T47D (cell line): ENCODE results near the gene CCDC107.

ENCODE experiments used
- DNase-seq, 2 experiments: peaks; one replicate each; pipeline versions ENCODE4 v3.0.0 to v3.0.0-alpha.2; 2011 to 2012; ENCODE audit warnings: low read depth in 1 of 2, low spot score in 1 of 2
- JUND ChIP-seq: IDR thresholded peaks from 2 replicates; pipeline ENCODE4 v1.6.1; 2012; ENCODE audit warnings: low read depth
- in situ Hi-C: cut with HindIII; loops from 2 replicates; pipeline ENCODE4 v1.10.0; 2016; ENCODE audit warnings: low sequenced_read_pairs, low pct_unique_long_range_greater_than_20kb

CCDC107 gene

DNA sequence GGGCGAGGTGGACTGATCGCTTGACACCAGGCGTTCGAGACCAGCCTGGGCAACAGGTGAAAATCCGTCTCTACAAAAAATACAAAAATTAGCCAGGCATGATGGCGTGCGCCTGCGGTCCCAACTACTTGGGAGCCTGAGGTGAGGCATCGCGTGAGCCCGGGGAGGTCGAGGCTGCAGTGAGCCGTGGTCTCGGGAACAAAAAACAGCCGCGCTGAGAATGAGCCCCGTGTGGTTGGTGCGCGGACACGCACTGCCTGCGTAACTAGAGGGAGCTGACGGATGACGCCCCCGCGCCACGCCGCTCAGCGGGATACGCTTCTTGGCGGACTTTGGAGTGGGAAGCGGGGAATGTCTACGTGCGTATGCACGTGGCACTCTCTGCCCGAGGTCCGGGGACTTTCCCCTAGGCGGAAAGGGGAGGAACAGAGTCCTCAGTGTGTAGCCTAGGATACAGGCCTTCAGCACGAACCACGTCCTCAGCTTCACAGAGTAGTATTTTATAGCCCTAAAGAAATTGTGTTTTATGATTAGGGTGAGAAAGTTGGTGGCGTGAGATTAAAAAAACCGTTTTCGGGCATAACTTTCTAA lies 451 bp upstream of the CCDC107 start, which contains the start of gene RMRP:
TSS of gene RMRP (minus strand) at position 474 of the 591 bp plus-strand sequence.
- DNase-seq, result peak; percentile 83 to 99
- no peak for TF ChIP-seq JUND
- in situ Hi-C loops, result no loop called here

GRCh38 chr9:35658968-35659220 lies 802 bp downstream of the CCDC107 start:
- in situ Hi-C loops, result no loop called here
- TF ChIP-seq JUND, result no peak
- peak in 1 of 2 experiments; percentile 32 for DNase-seq

DNA sequence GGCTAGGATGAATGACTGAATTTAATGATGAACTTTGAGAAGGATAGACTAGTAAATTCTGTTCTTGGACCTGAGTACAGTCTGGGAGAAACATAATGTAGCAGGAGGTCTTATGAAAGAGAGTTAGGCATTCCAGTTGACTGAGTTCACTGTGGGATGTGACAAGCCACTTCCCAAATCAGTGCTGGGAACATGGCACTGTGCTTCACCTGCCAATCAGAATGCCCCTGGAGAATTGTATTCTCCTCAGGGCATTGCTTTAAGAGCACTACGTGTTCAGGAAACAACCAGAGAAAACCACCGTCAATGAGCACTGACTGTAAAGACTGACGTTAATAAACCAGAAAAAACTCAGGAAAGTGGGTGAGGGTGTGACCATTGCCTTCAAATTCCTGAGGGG lies 1.2 kb downstream of the CCDC107 start:
- in situ Hi-C loops, result no loop called here
- TF ChIP-seq JUND, result no peak
- DNase-seq, result peak in 1 of 2 experiments; percentile 23

GRCh38 chr9:35660966-35661415 lies 2.9 kb downstream of the CCDC107 start:
- peak in 1 of 2 experiments; percentile 61 for DNase-seq
- in situ Hi-C loops, result no loop called here
- no peak for TF ChIP-seq JUND

- no peak for DNase-seq
- no peak for TF ChIP-seq JUND
- in situ Hi-C loops, result no loop called here
Observed at GRCh38 chr9:35661756-35662350, 3.8 kb downstream of the CCDC107 start.

GRCh38 chr9:35662437-35662836 lies 4.3 kb downstream of the CCDC107 start:
- no peak for DNase-seq
- in situ Hi-C loops, result no loop called here

DNA sequence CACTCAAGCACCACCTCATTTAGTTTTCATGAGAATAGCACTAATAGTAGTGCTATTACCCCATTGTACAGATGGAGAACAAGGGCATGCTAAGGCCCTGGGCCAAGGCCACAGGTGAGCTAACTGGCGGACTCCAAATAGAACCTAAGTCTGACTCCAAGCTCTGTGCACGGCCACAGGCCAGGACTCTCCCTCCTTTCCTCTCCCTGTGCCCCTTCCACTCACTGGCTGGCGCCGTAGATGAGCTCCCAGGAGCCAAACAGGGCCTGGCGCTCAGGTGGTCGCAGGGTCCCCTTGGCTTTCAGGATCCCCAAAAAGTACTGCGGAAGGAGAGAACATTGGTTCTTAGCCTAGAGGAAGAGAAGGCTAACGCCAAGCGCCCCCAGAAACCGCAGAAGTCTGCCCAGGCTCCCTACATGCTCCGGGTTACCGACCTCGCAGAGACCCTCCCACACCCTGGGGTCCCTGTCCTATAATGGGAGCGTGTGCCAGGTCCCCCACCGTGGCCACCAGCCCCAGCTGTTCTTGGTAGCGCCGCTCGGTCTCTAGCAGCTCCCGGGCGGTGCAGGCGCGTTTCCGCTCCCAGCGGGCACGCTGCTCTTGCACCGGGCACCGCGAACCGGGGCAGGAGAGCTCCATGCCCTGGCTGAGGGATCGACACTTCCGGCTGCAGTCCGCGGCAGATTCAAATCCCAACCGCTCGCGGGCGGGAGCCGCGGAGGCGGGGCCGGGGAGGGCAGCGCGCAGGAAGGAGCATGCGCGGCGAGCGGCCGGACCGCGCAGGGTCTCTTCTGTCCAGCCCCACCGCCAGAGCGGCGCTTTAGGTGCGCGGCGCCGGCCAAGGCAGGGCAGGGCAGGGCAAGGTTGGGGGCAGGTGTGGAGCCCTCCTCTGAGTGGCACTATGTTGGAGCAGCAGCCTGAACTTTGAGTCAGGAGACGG lies 6.7 kb downstream of the CCDC107 start, which contains the start of gene ARHGEF39:
TSS of gene ARHGEF39 (minus strand) at position 665 of the 940 bp plus-strand sequence. CDS start at position 639, 26 bp downstream.
- peak; percentile 85 to 87 for DNase-seq
- in situ Hi-C loops, result no loop called here
- no peak for TF ChIP-seq JUND

More at GRCh38 chr9:35662437-35662836, 4.3 kb downstream of the CCDC107 start:
- TF ChIP-seq JUND, result no peak

DNA sequence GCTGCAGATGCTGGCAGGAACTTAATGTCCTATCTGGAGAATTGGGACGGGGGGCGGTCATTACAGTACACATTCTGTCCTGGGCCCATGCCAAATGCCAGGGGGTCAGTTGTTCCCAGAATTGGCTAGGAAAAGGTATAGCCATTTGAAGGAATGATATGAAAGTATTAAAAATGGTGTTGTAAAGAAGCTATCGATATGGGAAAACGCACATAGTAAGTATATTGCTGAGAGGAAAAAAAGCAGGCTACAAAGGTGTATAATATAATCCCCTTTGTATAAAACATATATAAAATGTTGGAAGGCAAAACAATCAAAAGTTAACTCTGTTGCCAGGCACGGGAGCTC lies 7.4 kb downstream of the CCDC107 start:
- DNase-seq, result no peak
- in situ Hi-C loops, result no loop called here
- TF ChIP-seq JUND, result no peak

DNA sequence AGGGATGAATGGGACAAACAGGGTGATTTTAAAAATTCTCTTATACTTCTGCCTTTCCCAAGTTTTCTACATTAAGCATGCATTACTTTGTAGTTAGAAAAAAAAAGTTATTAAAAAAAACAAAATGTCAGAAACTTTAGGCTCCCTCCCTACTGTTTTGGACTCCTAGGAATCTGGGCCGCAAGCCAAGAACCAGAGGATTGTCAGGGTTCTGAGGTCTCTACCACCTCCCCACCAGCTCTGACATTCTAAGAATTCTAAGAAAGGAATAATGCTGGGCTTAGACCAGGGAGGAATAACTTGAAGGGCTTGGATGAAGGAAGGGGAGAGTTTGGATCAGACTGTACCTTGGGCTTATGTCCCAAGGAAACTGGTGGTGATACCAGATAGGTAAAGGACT lies 8.0 kb downstream of the CCDC107 start:
- no peak for TF ChIP-seq JUND
- DNase-seq, result no peak
- in situ Hi-C loops, result no loop called here

- in situ Hi-C loops, result no loop called here
Observed at GRCh38 chr9:35666549-35666948, 8.5 kb downstream of the CCDC107 start.

GRCh38 chr9:35667939-35668338 lies 9.8 kb downstream of the CCDC107 start:
- in situ Hi-C loops, result no loop called here
- TF ChIP-seq JUND, result no peak
- no peak for DNase-seq

More at GRCh38 chr9:35666549-35666948, 8.5 kb downstream of the CCDC107 start:
- no peak for DNase-seq
- TF ChIP-seq JUND, result no peak

GRCh38 chr9:35669331-35670145 lies 11.4 kb downstream of the CCDC107 start:
- in situ Hi-C loops, result no loop called here
- DNase-seq, result peak in 1 of 2 experiments; percentile 93
- no peak for TF ChIP-seq JUND
